ENCODE measurements around the gene CLTRN.
A peak's percentile ranks its signal among the peaks of the same experiment; 100 is the strongest.

The CLTRN gene

DNA sequence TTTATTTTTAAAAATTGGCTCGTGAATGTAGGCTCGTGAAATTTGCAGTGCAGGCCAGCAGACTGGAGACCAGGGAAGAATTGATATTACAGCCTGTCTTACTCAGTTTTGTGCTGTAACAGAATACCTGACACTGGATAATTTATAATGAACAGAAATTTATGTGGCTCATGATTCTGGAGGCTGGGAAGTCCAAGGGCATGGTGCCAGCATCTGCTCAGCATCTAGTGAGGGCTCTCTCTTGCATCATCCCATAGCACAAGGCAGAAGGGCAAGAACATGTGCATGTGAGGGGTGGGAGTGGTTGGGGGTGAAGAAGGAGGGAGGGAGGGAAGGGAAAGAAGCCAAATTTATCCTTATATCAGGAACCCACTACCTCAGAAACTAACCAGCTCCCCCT, 13.7 kb upstream of the CLTRN start:
- Histone ChIP-seq H3K4me3 (ENCODE audit: low read depth in 1 of 2, low read length in 1 of 2) (no peak overlapping the region), H3K4me1 (ENCODE audit: control insufficient read depth in 1 of 2, insufficient read depth in 1 of 2, low read depth in 1 of 2, low read length in 1 of 2) (peaks cover 68 to 75% of the 10 kb centered on the region in 2 experiments)
- TF ChIP-seq, protein P1, sequence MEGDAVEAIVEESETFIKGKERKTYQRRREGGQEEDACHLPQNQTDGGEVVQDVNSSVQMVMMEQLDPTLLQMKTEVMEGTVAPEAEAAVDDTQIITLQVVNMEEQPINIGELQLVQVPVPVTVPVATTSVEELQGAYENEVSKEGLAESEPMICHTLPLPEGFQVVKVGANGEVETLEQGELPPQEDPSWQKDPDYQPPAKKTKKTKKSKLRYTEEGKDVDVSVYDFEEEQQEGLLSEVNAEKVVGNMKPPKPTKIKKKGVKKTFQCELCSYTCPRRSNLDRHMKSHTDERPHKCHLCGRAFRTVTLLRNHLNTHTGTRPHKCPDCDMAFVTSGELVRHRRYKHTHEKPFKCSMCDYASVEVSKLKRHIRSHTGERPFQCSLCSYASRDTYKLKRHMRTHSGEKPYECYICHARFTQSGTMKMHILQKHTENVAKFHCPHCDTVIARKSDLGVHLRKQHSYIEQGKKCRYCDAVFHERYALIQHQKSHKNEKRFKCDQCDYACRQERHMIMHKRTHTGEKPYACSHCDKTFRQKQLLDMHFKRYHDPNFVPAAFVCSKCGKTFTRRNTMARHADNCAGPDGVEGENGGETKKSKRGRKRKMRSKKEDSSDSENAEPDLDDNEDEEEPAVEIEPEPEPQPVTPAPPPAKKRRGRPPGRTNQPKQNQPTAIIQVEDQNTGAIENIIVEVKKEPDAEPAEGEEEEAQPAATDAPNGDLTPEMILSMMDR (IDR thresholded peaks at IDR 0.05) = no peak

DNA sequence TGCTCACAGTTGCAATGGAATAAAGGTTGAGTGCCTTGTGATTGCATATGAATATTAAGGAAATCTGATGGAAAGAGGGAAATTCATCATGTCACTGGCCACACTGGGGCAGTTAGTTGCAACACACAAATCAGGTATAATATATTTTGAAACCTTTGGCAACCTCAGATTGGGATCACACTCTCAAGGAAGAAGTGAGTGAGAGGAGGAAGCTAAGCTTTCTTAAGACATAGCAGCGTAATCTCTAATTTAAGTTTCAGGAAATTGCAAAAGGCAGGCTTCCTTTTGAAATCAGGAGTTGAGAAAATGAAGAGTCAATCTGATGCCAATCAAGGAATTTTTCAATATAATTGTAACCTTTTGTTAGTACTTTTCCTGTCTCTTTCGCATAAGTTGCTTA, 12.3 kb upstream of the CLTRN start:
- no peaks in the 10 kb centered on the region for H3K9me3 ChIP-seq
- H3K4me3 ChIP-seq (ENCODE audit: low read depth in 1 of 2, low read length in 1 of 2) = peak overlapping the region; percentile 73 to 91
- no peaks in the 10 kb centered on the region for H3K36me3 ChIP-seq
- no peaks in the 10 kb centered on the region for H3K27me3 ChIP-seq
- H3K27ac ChIP-seq = peak overlapping the region; percentile 98
- TF ChIP-seq, protein P1 (IDR thresholded peaks at IDR 0.05) = no peak
- peaks cover 66 to 75% of the 10 kb centered on the region in 2 experiments for H3K4me1 ChIP-seq (ENCODE audit: control insufficient read depth in 1 of 2, insufficient read depth in 1 of 2, low read depth in 1 of 2, low read length in 1 of 2)

More for the DNA sequence above, 13.7 kb upstream of the CLTRN start:
- Histone ChIP-seq H3K27me3 (no peaks in the 10 kb centered on the region), H3K27ac (peak overlapping the region; percentile 98), H3K9me3 (no peaks in the 10 kb centered on the region), H3K36me3 (no peaks in the 10 kb centered on the region)

DNA sequence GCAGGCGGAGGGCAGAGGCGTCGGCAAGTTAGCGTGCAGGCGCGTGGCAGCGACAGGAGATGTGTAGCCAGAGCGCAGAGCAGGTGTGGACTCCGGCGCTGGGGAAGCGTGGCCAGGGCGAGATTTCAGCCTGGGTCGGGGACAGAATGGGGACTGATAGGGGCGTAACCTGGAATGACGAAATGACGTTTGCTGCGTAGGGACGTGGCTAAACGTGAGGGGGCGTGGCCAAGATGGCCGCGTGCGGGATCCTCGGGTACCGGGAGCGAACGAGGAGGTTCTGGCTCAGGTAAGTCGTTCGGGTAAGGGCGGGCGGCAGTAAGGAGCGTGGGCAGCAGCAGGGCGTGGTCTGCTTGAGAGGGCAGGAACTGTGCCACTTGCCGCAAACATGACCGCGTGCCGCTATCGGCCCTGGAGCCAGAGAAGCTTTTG, 10.9 kb upstream of the CLTRN start:
- H3K27me3 ChIP-seq = no peaks in the 10 kb centered on the region

DNA sequence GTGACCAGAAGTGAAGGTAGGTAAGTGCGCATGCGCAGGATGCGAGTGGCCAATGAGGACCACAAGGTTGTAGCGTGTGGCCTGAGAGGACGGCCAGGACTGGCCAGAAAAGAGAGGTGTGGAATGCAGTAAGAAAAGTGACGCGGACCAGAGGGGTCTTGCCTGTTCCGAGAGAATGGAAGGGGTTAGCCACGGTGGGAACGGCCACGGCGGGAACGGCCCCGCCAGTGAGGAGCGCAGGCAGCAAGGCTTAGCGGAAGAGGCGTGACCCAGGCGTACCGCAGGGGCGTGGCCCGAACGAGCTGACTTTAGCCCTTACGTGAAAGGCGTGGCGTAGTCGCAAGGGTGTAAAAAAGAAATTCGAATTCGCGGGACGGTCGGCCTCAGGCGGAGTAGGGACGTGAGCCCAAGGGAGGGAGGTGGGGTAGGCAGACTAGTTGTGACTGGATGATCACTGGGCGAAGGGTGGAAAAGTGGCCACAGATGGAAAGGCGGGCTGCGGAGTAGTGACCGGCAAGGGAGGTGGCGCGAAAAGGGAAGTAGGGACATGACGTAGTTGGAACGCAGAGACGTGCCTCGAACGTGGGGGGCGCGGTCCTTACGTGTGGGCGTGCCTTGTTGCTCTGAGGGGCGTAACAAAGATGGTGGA, 10.4 kb upstream of the CLTRN start:
- peak overlapping the region; percentile 73 to 91 for H3K4me3 ChIP-seq (ENCODE audit: low read depth in 1 of 2, low read length in 1 of 2)
- H3K27me3 ChIP-seq = no peaks in the 10 kb centered on the region
- no peaks in the 10 kb centered on the region for H3K36me3 ChIP-seq
- TF ChIP-seq, protein P1 (IDR thresholded peaks at IDR 0.05) = peak; percentile 34
- H3K4me1 ChIP-seq (ENCODE audit: control insufficient read depth in 1 of 2, insufficient read depth in 1 of 2, low read depth in 1 of 2, low read length in 1 of 2) = peaks cover 47 to 56% of the 10 kb centered on the region in 2 experiments
- H3K27ac ChIP-seq = peak overlapping the region; percentile 98
- H3K9me3 ChIP-seq = no peaks in the 10 kb centered on the region

More for the DNA sequence above, 10.9 kb upstream of the CLTRN start:
- TF ChIP-seq, protein P1 (IDR thresholded peaks at IDR 0.05) = peak; percentile 2
- Histone ChIP-seq H3K4me1 (ENCODE audit: control insufficient read depth in 1 of 2, insufficient read depth in 1 of 2, low read depth in 1 of 2, low read length in 1 of 2) (peaks cover 53 to 62% of the 10 kb centered on the region in 2 experiments), H3K27ac (peak overlapping the region; percentile 98), H3K36me3 (no peaks in the 10 kb centered on the region), H3K4me3 (ENCODE audit: low read depth in 1 of 2, low read length in 1 of 2) (peak overlapping the region; percentile 73 to 91), H3K9me3 (no peaks in the 10 kb centered on the region)

DNA sequence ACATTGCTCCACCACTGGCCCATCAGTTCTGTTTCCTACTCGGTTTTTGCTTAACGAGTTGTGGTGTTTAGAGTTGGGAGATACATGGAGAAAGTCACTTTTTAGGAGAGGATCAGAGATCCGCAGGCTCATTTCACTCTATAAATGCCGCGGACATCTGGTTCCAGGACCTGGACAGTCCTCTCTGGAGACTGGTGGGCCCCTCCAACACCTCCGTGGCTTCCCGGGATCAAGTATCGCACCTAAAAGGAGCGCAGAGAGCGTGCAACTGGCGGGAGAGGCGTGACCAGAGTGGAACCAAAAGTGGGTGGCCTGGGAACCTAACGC, 9.9 kb upstream of the CLTRN start:
- H3K9me3 ChIP-seq = no peaks in the 10 kb centered on the region
- no peaks in the 10 kb centered on the region for H3K36me3 ChIP-seq
- H3K27ac ChIP-seq = peak overlapping the region; percentile 98
- TF ChIP-seq, protein P1 (IDR thresholded peaks at IDR 0.05) = no peak
- peaks cover 42 to 51% of the 10 kb centered on the region in 2 experiments for H3K4me1 ChIP-seq (ENCODE audit: control insufficient read depth in 1 of 2, insufficient read depth in 1 of 2, low read depth in 1 of 2, low read length in 1 of 2)
- H3K27me3 ChIP-seq = no peaks in the 10 kb centered on the region
- H3K4me3 ChIP-seq (ENCODE audit: low read depth in 1 of 2, low read length in 1 of 2) = peak overlapping the region; percentile 73 to 91

Data from neutrophil (primary cell).